Panc1 (cell line): ENCODE measurements around the gene BACH2. TPM values are rescaled to one million over a fixed set of nuclear protein-coding genes. Genes with fewer than 3 reads are reported as not detected.

Experiments
- ATAC-seq: fragments of 200-7000 bp; cut with Tn5 transposase; 2 replicates; pipeline ENCODE4 v1.9.1; 2020; ENCODE audit warnings: mild to moderate bottlenecking, moderate library complexity
- BruUV-seq: library from RNA; stranded (reverse); fragments of 400-500 nt; replicated peaks from 2 replicates; lab custom pipeline; 2021; lab: Mats Ljungman, UMichigan
- CTCF ChIA-PET: fragments of 300-600 bp; sonication (Branson Sonifier 250); formaldehyde crosslinking; loops from one replicate; lab custom pipeline; 2022; ENCODE audit warnings: antibody characterized with exemption; lab: Charles Lee
- POLR2A ChIA-PET: fragments of 300-600 bp; sonication (Branson Sonifier 250); formaldehyde crosslinking; loops from one replicate; lab custom pipeline; 2022; ENCODE audit warnings: antibody characterized with exemption; lab: Charles Lee
- DNase-seq: peaks from one replicate; pipeline ENCODE4 v3.0.0-alpha.2; 2010; ENCODE audit warnings: low read depth, low spot score
- H3K27ac ChIP-seq: 2 replicates; pipeline ENCODE4 v1.5.1; 2011; ENCODE audit warnings: mild to moderate bottlenecking, low read length, inconsistent platforms
- H3K27me3 ChIP-seq: fragments of 200-500 bp; sonication (Bioruptor generic); 2 replicates; pipeline ENCODE4 v1.6.0; 2014; ENCODE audit warnings: low read length, inconsistent platforms; ENCODE audit not compliant: control insufficient read depth, insufficient read depth
- H3K36me3 ChIP-seq: fragments of 200-500 bp; sonication (Bioruptor generic); 2 replicates; pipeline ENCODE4 v1.5.1; 2014; ENCODE audit warnings: inconsistent platforms, mild to moderate bottlenecking, low read length, moderate library complexity; ENCODE audit not compliant: control insufficient read depth, insufficient read depth
- H3K4me1 ChIP-seq: 2 replicates; pipeline ENCODE4 v1.5.1; 2011; ENCODE audit warnings: inconsistent platforms, mild to moderate bottlenecking, low read length, moderate library complexity; ENCODE audit not compliant: control insufficient read depth, insufficient read depth
- H3K4me3 ChIP-seq, 2 experiments: 2 replicates each; pipeline ENCODE4 v1.5.1; 2011 to 2012; ENCODE audit warnings: low read depth in 2 of 2, low read length in 2 of 2, mild to moderate bottlenecking in 2 of 2, inconsistent platforms in 1 of 2, moderate library complexity in 1 of 2
- H3K9me3 ChIP-seq: fragments of 200-500 bp; sonication (Bioruptor generic); 2 replicates; pipeline ENCODE4 v1.5.1; 2014; ENCODE audit warnings: low read depth, mild to moderate bottlenecking, inconsistent platforms, low read length, moderate library complexity; ENCODE audit not compliant: control insufficient read depth, insufficient read depth
- CTCF ChIP-seq: fragments of 450-650 bp; IDR thresholded peaks from 2 replicates; pipeline ENCODE4 v1.5.1; 2017; ENCODE audit warnings: mild to moderate bottlenecking
- POLR2AphosphoS5 ChIP-seq: IDR thresholded peaks from 2 replicates; pipeline ENCODE4 v1.6.1; 2012; ENCODE audit warnings: mild to moderate bottlenecking, low read depth, low read length, moderate library complexity
- REST ChIP-seq, 2 experiments: IDR thresholded peaks; 2 replicates each; pipeline ENCODE4 v1.6.1; 2011 to 2012; ENCODE audit warnings: low read depth in 2 of 2, control low read depth in 1 of 2, low read length in 1 of 2, mild to moderate bottlenecking in 1 of 2, moderate library complexity in 1 of 2; ENCODE audit not compliant: insufficient read depth in 1 of 2
- SIN3A ChIP-seq: IDR thresholded peaks from 2 replicates; pipeline ENCODE4 v1.6.1; 2012; ENCODE audit warnings: low read depth, mild to moderate bottlenecking, low read length, moderate library complexity, borderline replicate concordance; ENCODE audit not compliant: insufficient read depth
- TCF7L2 ChIP-seq: IDR thresholded peaks from 2 replicates; pipeline ENCODE4 v1.6.1; 2011; ENCODE audit warnings: mild to moderate bottlenecking, low read depth, low read length, inconsistent platforms
- in situ Hi-C: cut with HindIII; loops from 2 replicates; pipeline ENCODE4 v1.10.0; 2016; ENCODE audit warnings: low sequenced_read_pairs, low pct_unique_long_range_greater_than_20kb
- intact Hi-C: fragments of 100-400 bp; cut with micrococcal nuclease; formaldehyde crosslinking; loops from one replicate; pipeline ENCODE4 v1.10.0; 2022; ENCODE audit not compliant: unreplicated experiment
- total RNA-seq: library from RNA; stranded (reverse); gene quantifications from one replicate; pipeline ENCODE4 v1.2.1, GENCODE V29; 2021; ENCODE audit not compliant: unreplicated experiment

Gene BACH2
- total RNA-seq, 1 experiment from 2014 or later: 1.6 TPM

- no peak for ATAC-seq
These were observed 47.6 kb downstream of the BACH2 start for GRCh38 chr6:90249034-90249433.

GRCh38 chr6:90247262-90247661 is 49.4 kb downstream of the BACH2 start:
- intact Hi-C loops: no loop called here
- CTCF ChIA-PET: no interaction called here
- Histone ChIP-seq H3K4me1 (no peaks in the 10 kb centered on the region), H3K36me3 (no peaks in the 10 kb centered on the region), H3K4me3 (no peak overlapping the region), H3K9me3 (no peaks in the 10 kb centered on the region), H3K27ac (no peak overlapping the region), H3K27me3 (no peaks in the 10 kb centered on the region)
- no peak for DNase-seq
- TF ChIP-seq TCF7L2 (no peak), REST (IDR thresholded peaks at IDR 0.05; ENCODE audit: insufficient read depth in 1 of 2, low read depth in 2 of 2, low read length in 1 of 2) (no peak), POLR2AphosphoS5 (no peak), SIN3A (no peak), CTCF (no peak)
- BruUV-seq: no TSS peak
- POLR2A ChIA-PET: interaction anchor here (0.7 kb wide), 1 partner anchor 341 kb away, joined by 4 read pairs; no protein-coding TSS in a partner anchor
- no peak for ATAC-seq
- in situ Hi-C loops: no loop called here

More at GRCh38 chr6:90249034-90249433, 47.6 kb downstream of the BACH2 start:
- BruUV-seq: no TSS peak
- intact Hi-C loops: no loop called here
- Histone ChIP-seq H3K27ac (no peak overlapping the region), H3K36me3 (no peaks in the 10 kb centered on the region), H3K4me1 (no peaks in the 10 kb centered on the region), H3K4me3 (no peak overlapping the region), H3K9me3 (no peaks in the 10 kb centered on the region), H3K27me3 (no peaks in the 10 kb centered on the region)
- DNase-seq: no peak
- ChIA-PET POLR2A (no interaction called here), CTCF (no interaction called here)
- TF ChIP-seq REST (IDR thresholded peaks at IDR 0.05; ENCODE audit: insufficient read depth in 1 of 2, low read depth in 2 of 2, low read length in 1 of 2) (no peak), CTCF (no peak), SIN3A (no peak), TCF7L2 (no peak), POLR2AphosphoS5 (no peak)
- in situ Hi-C loops: no loop called here
